Breast epithelium (tissue), 3 donors: ENCODE results near the gene RNASEH1.

ENCODE experiments used
- POLR2A ChIP-seq: fragments of 450-650 bp; IDR thresholded peaks from one replicate; pipeline ENCODE4 v1.6.1; 2016; ENCODE audit warnings: antibody characterized with exemption, mild to moderate bottlenecking, moderate library complexity
- POLR2AphosphoS5 ChIP-seq, 3 donors: sonication (generic); formaldehyde crosslinking; IDR thresholded peaks; one replicate each; pipeline ENCODE4 v1.6.1; 2017; ENCODE audit warnings: antibody characterized with exemption in 3 of 3
- TF ChIP-seq, protein P1 (sequence below), 3 donors: fragments of 450-650 bp; IDR thresholded peaks; one replicate each; pipeline ENCODE4 v1.5.1; 2016 to 2017; ENCODE audit warnings: antibody characterized with exemption in 3 of 3, mild to moderate bottlenecking in 3 of 3, moderate library complexity in 3 of 3

- TF ChIP-seq POLR2A (no peak), POLR2AphosphoS5 (IDR thresholded peaks at IDR 0.05) (no peak)
- TF ChIP-seq, protein P1, sequence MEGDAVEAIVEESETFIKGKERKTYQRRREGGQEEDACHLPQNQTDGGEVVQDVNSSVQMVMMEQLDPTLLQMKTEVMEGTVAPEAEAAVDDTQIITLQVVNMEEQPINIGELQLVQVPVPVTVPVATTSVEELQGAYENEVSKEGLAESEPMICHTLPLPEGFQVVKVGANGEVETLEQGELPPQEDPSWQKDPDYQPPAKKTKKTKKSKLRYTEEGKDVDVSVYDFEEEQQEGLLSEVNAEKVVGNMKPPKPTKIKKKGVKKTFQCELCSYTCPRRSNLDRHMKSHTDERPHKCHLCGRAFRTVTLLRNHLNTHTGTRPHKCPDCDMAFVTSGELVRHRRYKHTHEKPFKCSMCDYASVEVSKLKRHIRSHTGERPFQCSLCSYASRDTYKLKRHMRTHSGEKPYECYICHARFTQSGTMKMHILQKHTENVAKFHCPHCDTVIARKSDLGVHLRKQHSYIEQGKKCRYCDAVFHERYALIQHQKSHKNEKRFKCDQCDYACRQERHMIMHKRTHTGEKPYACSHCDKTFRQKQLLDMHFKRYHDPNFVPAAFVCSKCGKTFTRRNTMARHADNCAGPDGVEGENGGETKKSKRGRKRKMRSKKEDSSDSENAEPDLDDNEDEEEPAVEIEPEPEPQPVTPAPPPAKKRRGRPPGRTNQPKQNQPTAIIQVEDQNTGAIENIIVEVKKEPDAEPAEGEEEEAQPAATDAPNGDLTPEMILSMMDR (IDR thresholded peaks at IDR 0.05), result no peak
Observed at GRCh38 chr2:3578987-3579386, 20.9 kb upstream of the RNASEH1 start.
